ENCODE data around the gene SEC14L5. TPM values are rescaled to one million over a fixed set of nuclear protein-coding genes. Genes with fewer than 3 reads are reported as not detected.

The SEC14L5 gene
- total RNA-seq, 1 experiment from 2014 or later: not detected

GRCh38 chr16:5000573-5001001, 42.5 kb downstream of the SEC14L5 start:
- TF ChIP-seq EZH2 (IDR thresholded peaks at IDR 0.05; ENCODE audit: low read length, unreplicated experiment) (no peak), CTCF (conservative IDR thresholded peaks at IDR 0.05; ENCODE audit: low read depth, low read length) (no peak), EZH2phosphoT487 (IDR thresholded peaks at IDR 0.05; ENCODE audit: borderline replicate concordance, low read length) (no peak)

GRCh38 chr16:5001571-5001970, 43.4 kb downstream of the SEC14L5 start:
- CTCF ChIA-PET: no interaction called here
- H4K20me1 ChIP-seq (ENCODE audit: low read length): no peaks in the 10 kb centered on the region
- DNase-seq (no peak), ATAC-seq (no peak)
- no peaks in the 10 kb centered on the region for H3K79me2 ChIP-seq (ENCODE audit: low read length)
- H3K27ac ChIP-seq (ENCODE audit: low read length): no peak overlapping the region
- no peak overlapping the region for H2AFZ ChIP-seq (ENCODE audit: low read length)
- BruUV-seq (replicated peaks): no TSS peak
- no peak for TF ChIP-seq EZH2phosphoT487 (IDR thresholded peaks at IDR 0.05; ENCODE audit: borderline replicate concordance, low read length)
- TF ChIP-seq EZH2 (IDR thresholded peaks at IDR 0.05; ENCODE audit: low read length, unreplicated experiment): no peak
- TF ChIP-seq CTCF (conservative IDR thresholded peaks at IDR 0.05; ENCODE audit: low read depth, low read length): no peak
- H3K36me3 ChIP-seq (ENCODE audit: low read depth, low read length): no peaks in the 10 kb centered on the region
- no peaks in the 10 kb centered on the region for H3K9me3 ChIP-seq (ENCODE audit: low read length)
- H3F3A ChIP-seq (ENCODE audit: low read length, unreplicated experiment): no peaks in the 10 kb centered on the region
- H3K9me2 ChIP-seq (replicated peaks; ENCODE audit: low read length): no peaks in the 10 kb centered on the region
- intact Hi-C loops (cut with micrococcal nuclease): no loop called here
- no peak overlapping the region for H3K4me2 ChIP-seq (ENCODE audit: low read length)
- no peaks in the 10 kb centered on the region for H3K4me1 ChIP-seq (ENCODE audit: insufficient read depth, low read length)
- H3K4me3 ChIP-seq (ENCODE audit: low read length): no peak overlapping the region
- no peak overlapping the region for H3K9ac ChIP-seq (ENCODE audit: low read length)
- POLR2A ChIA-PET (ENCODE audit: unreplicated experiment): no interaction called here
- H3K27me3 ChIP-seq (ENCODE audit: low read length): no peaks in the 10 kb centered on the region

More at GRCh38 chr16:5000573-5001001, 42.5 kb downstream of the SEC14L5 start:
- H3K79me2 ChIP-seq (ENCODE audit: low read length): no peaks in the 10 kb centered on the region
- ATAC-seq: no peak
- BruUV-seq (replicated peaks): no TSS peak
- no peak overlapping the region for H3K27ac ChIP-seq (ENCODE audit: low read length)
- H3K9ac ChIP-seq (ENCODE audit: low read length): no peak overlapping the region
- H3K36me3 ChIP-seq (ENCODE audit: low read depth, low read length): no peaks in the 10 kb centered on the region
- intact Hi-C loops (cut with micrococcal nuclease): no loop called here
- no peak overlapping the region for H2AFZ ChIP-seq (ENCODE audit: low read length)
- no peaks in the 10 kb centered on the region for H3K4me1 ChIP-seq (ENCODE audit: insufficient read depth, low read length)
- no peak overlapping the region for H3K4me2 ChIP-seq (ENCODE audit: low read length)
- no peaks in the 10 kb centered on the region for H3K9me3 ChIP-seq (ENCODE audit: low read length)
- no peaks in the 10 kb centered on the region for H3F3A ChIP-seq (ENCODE audit: low read length, unreplicated experiment)
- CTCF ChIA-PET: no interaction called here
- DNase-seq: no peak
- no peak overlapping the region for H3K4me3 ChIP-seq (ENCODE audit: low read length)
- no peaks in the 10 kb centered on the region for H3K27me3 ChIP-seq (ENCODE audit: low read length)
- POLR2A ChIA-PET (ENCODE audit: unreplicated experiment): no interaction called here
- no peaks in the 10 kb centered on the region for H4K20me1 ChIP-seq (ENCODE audit: low read length)
- H3K9me2 ChIP-seq (replicated peaks; ENCODE audit: low read length): no peaks in the 10 kb centered on the region

GRCh38 chr16:5001986-5002385, 43.9 kb downstream of the SEC14L5 start:
- no peak overlapping the region for H2AFZ ChIP-seq (ENCODE audit: low read length)
- H3K27ac ChIP-seq (ENCODE audit: low read length): no peak overlapping the region
- no peaks in the 10 kb centered on the region for H3K4me1 ChIP-seq (ENCODE audit: insufficient read depth, low read length)
- H3K79me2 ChIP-seq (ENCODE audit: low read length): no peaks in the 10 kb centered on the region
- TF ChIP-seq EZH2phosphoT487 (IDR thresholded peaks at IDR 0.05; ENCODE audit: borderline replicate concordance, low read length): no peak
- no peak for TF ChIP-seq EZH2 (IDR thresholded peaks at IDR 0.05; ENCODE audit: low read length, unreplicated experiment)
- no peak for TF ChIP-seq CTCF (conservative IDR thresholded peaks at IDR 0.05; ENCODE audit: low read depth, low read length)
- BruUV-seq (replicated peaks): no TSS peak
- ATAC-seq: no peak
- POLR2A ChIA-PET (ENCODE audit: unreplicated experiment): no interaction called here
- intact Hi-C loops (cut with micrococcal nuclease): no loop called here
- no peak overlapping the region for H3K4me2 ChIP-seq (ENCODE audit: low read length)
- CTCF ChIA-PET: no interaction called here
- no peaks in the 10 kb centered on the region for H3K27me3 ChIP-seq (ENCODE audit: low read length)
- no peak overlapping the region for H3K9ac ChIP-seq (ENCODE audit: low read length)
- H3K9me3 ChIP-seq (ENCODE audit: low read length): no peaks in the 10 kb centered on the region
- DNase-seq: no peak
- no peak overlapping the region for H3K4me3 ChIP-seq (ENCODE audit: low read length)
- no peaks in the 10 kb centered on the region for H3F3A ChIP-seq (ENCODE audit: low read length, unreplicated experiment)
- no peaks in the 10 kb centered on the region for H4K20me1 ChIP-seq (ENCODE audit: low read length)
- H3K36me3 ChIP-seq (ENCODE audit: low read depth, low read length): no peaks in the 10 kb centered on the region
- H3K9me2 ChIP-seq (replicated peaks; ENCODE audit: low read length): no peaks in the 10 kb centered on the region

Measured in PC-3 (cell line).